Dendritic cell treated with granulocyte-macrophage colony-stimulating factor and Interleukin-4, amounts not matched to agents 40 ng/mL and 50 ng/mL, for 4 days (primary cell): Measurements from ENCODE around the gene SCFD2.
"Not testable (repeated sequence)": the region's sequence is repeated elsewhere in the genome, so short reads cannot be mapped to it uniquely, and the experiment has no call there.

Experiments
- H3K27ac Mint-ChIP-seq: one replicate; pipeline ENCODE4 v1.8.0; 2022; ENCODE audit warnings: mild to moderate bottlenecking, mixed read lengths
- H3K27me3 Mint-ChIP-seq: one replicate; pipeline ENCODE4 v1.8.0; 2022; ENCODE audit warnings: mild to moderate bottlenecking, mixed read lengths
- H3K36me3 Mint-ChIP-seq: one replicate; pipeline ENCODE4 v1.8.0; 2022; ENCODE audit warnings: low read depth, mixed read lengths
- H3K4me1 Mint-ChIP-seq: one replicate; pipeline ENCODE4 v1.8.0; 2022; ENCODE audit warnings: low read depth, mixed read lengths
- H3K4me3 Mint-ChIP-seq: one replicate; pipeline ENCODE4 v1.8.0; 2022; ENCODE audit warnings: mild to moderate bottlenecking, moderate library complexity, mixed read lengths
- H3K9me3 Mint-ChIP-seq: one replicate; pipeline ENCODE4 v1.8.0; 2022; ENCODE audit warnings: mixed read lengths
- intact Hi-C: fragments of 100-400 bp; cut with micrococcal nuclease; formaldehyde crosslinking; loops from one replicate; pipeline ENCODE4 v1.15.0; 2022

SCFD2 gene

GRCh38 chr4:53365486-53366300 lies at the start of gene SCFD2:
SCFD2 (minus strand) TSS chr4:53366061.
- no peaks in the 10 kb centered on the region for H3K9me3 Mint-ChIP-seq
- peaks cover 14% of the 10 kb centered on the region for H3K27me3 Mint-ChIP-seq
- H3K36me3 Mint-ChIP-seq: peaks cover 12% of the 10 kb centered on the region
- peak within 1 kb of the TSS; percentile 92 for H3K4me3 Mint-ChIP-seq
- intact Hi-C loops: loop anchor here (1.0 to 10.0 kb wide), 2 partner anchors 12 to 1521 kb away; partner anchors contain the start of genes DCUN1D4 and FIP1L1
- H3K27ac Mint-ChIP-seq: peak within 1 kb of the TSS; percentile 90
- peaks cover 39% of the 10 kb centered on the region for H3K4me1 Mint-ChIP-seq

GRCh38 chr4:53409479-53409878 lies 43.6 kb upstream of the SCFD2 start:
- H3K27ac Mint-ChIP-seq: not testable (repeated sequence)
- Mint-ChIP-seq H3K4me1 (peaks cover 25% of the 10 kb centered on the region), H3K36me3 (peaks cover 60% of the 10 kb centered on the region)

GRCh38 chr4:53380221-53380620 lies 14.4 kb upstream of the SCFD2 start:
- intact Hi-C loops: no loop called here
- no peak overlapping the region for H3K27ac Mint-ChIP-seq
- H3K36me3 Mint-ChIP-seq: peaks cover 51% of the 10 kb centered on the region
- no peaks in the 10 kb centered on the region for H3K27me3 Mint-ChIP-seq
- peaks cover 27% of the 10 kb centered on the region for H3K4me1 Mint-ChIP-seq
- no peaks in the 10 kb centered on the region for H3K9me3 Mint-ChIP-seq
- no peak overlapping the region for H3K4me3 Mint-ChIP-seq

More at GRCh38 chr4:53409479-53409878, 43.6 kb upstream of the SCFD2 start:
- H3K27me3 Mint-ChIP-seq, intact Hi-C loops, H3K4me3 Mint-ChIP-seq: not testable (repeated sequence)
- H3K9me3 Mint-ChIP-seq: peaks cover 25% of the 10 kb centered on the region

- intact Hi-C loops: loop anchor here (5.0 kb wide), 2 partner anchors 181 to 854 kb away; no protein-coding TSS in a partner anchor
- H3K4me1 Mint-ChIP-seq: peaks cover 27% of the 10 kb centered on the region
- H3K36me3 Mint-ChIP-seq: peaks cover 35% of the 10 kb centered on the region
- H3K4me3 Mint-ChIP-seq: peak overlapping the region; percentile 99
- peak overlapping the region; percentile 98 for H3K27ac Mint-ChIP-seq
- no peaks in the 10 kb centered on the region for H3K27me3 Mint-ChIP-seq
- H3K9me3 Mint-ChIP-seq: no peaks in the 10 kb centered on the region
These were observed 12.3 kb upstream of the SCFD2 start for GRCh38 chr4:53378171-53378482.

- H3K27ac Mint-ChIP-seq: peak within 1 kb of the TSS; percentile 98
- peaks cover 27% of the 10 kb centered on the region for H3K4me1 Mint-ChIP-seq
- H3K4me3 Mint-ChIP-seq: peak within 1 kb of the TSS; percentile 99
- H3K36me3 Mint-ChIP-seq: peaks cover 29% of the 10 kb centered on the region
- no peaks in the 10 kb centered on the region for H3K9me3 Mint-ChIP-seq
- no peaks in the 10 kb centered on the region for H3K27me3 Mint-ChIP-seq
- intact Hi-C loops: loop anchor here (1.0 to 5.0 kb wide), 3 partner anchors 11 to 855 kb away; partner anchors contain the start of gene SCFD2
These were observed 11.7 kb upstream of the SCFD2 start, which contains the start of gene FIP1L1 for GRCh38 chr4:53377319-53378170. FIP1L1 (plus strand) TSS chr4:53377641; CDS start chr4:53377839, 198 bp downstream.

GRCh38 chr4:53376900-53377299 lies 11.0 kb upstream of the SCFD2 start:
- Mint-ChIP-seq H3K9me3 (no peaks in the 10 kb centered on the region), H3K4me1 (peaks cover 27% of the 10 kb centered on the region), H3K4me3 (peak overlapping the region; percentile 99), H3K36me3 (peaks cover 26% of the 10 kb centered on the region), H3K27ac (peak overlapping the region; percentile 98), H3K27me3 (no peaks in the 10 kb centered on the region)
- intact Hi-C loops: loop anchor here (1.0 to 5.0 kb wide), 3 partner anchors 11 to 855 kb away; partner anchors contain the start of gene SCFD2

- H3K4me3 Mint-ChIP-seq: no peak overlapping the region
- H3K27ac Mint-ChIP-seq: no peak overlapping the region
- H3K36me3 Mint-ChIP-seq: peaks cover 18% of the 10 kb centered on the region
- peaks cover 29% of the 10 kb centered on the region for H3K4me1 Mint-ChIP-seq
- H3K9me3 Mint-ChIP-seq: no peaks in the 10 kb centered on the region
- intact Hi-C loops: loop anchor here (5.0 kb wide), 2 partner anchors 178 to 857 kb away; no protein-coding TSS in a partner anchor
- H3K27me3 Mint-ChIP-seq: peaks cover 3% of the 10 kb centered on the region
These were observed 9.0 kb upstream of the SCFD2 start for GRCh38 chr4:53374777-53375258.

GRCh38 chr4:53371843-53372521 lies 6.1 kb upstream of the SCFD2 start:
- peaks cover under 1% of the 10 kb centered on the region for H3K36me3 Mint-ChIP-seq
- intact Hi-C loops: no loop called here
- no peaks in the 10 kb centered on the region for H3K9me3 Mint-ChIP-seq
- peaks cover 14% of the 10 kb centered on the region for H3K27me3 Mint-ChIP-seq
- no peak overlapping the region for H3K27ac Mint-ChIP-seq
- no peak overlapping the region for H3K4me3 Mint-ChIP-seq
- H3K4me1 Mint-ChIP-seq: peaks cover 12% of the 10 kb centered on the region

- peak overlapping the region; percentile 9 for H3K27ac Mint-ChIP-seq
- H3K9me3 Mint-ChIP-seq: no peaks in the 10 kb centered on the region
- peaks cover 17% of the 10 kb centered on the region for H3K4me1 Mint-ChIP-seq
- H3K27me3 Mint-ChIP-seq: peaks cover 14% of the 10 kb centered on the region
- H3K36me3 Mint-ChIP-seq: peaks cover 2% of the 10 kb centered on the region
- intact Hi-C loops: no loop called here
- no peak overlapping the region for H3K4me3 Mint-ChIP-seq
These were observed 5.2 kb upstream of the SCFD2 start for GRCh38 chr4:53371049-53371448.

GRCh38 chr4:53367721-53368120 lies 1.9 kb upstream of the SCFD2 start:
- Mint-ChIP-seq H3K4me3 (no peak overlapping the region), H3K4me1 (peaks cover 32% of the 10 kb centered on the region), H3K27me3 (peaks cover 14% of the 10 kb centered on the region), H3K36me3 (peaks cover 12% of the 10 kb centered on the region), H3K27ac (no peak overlapping the region), H3K9me3 (no peaks in the 10 kb centered on the region)
- intact Hi-C loops: loop anchor here (10.0 kb wide), 1 partner anchor 1523 kb away; the partner anchor contains the start of gene DCUN1D4

GRCh38 chr4:53366301-53366716 lies 448 bp upstream of the SCFD2 start:
- peaks cover 40% of the 10 kb centered on the region for H3K4me1 Mint-ChIP-seq
- no peaks in the 10 kb centered on the region for H3K9me3 Mint-ChIP-seq
- peaks cover 14% of the 10 kb centered on the region for H3K27me3 Mint-ChIP-seq
- H3K27ac Mint-ChIP-seq: peak overlapping the region; percentile 90
- H3K36me3 Mint-ChIP-seq: peaks cover 12% of the 10 kb centered on the region
- intact Hi-C loops: loop anchor here (1.0 to 10.0 kb wide), 2 partner anchors 11 to 1522 kb away; partner anchors contain the start of genes DCUN1D4 and FIP1L1
- H3K4me3 Mint-ChIP-seq: peak overlapping the region; percentile 92

- Mint-ChIP-seq H3K27me3 (peaks cover 14% of the 10 kb centered on the region), H3K36me3 (peaks cover 12% of the 10 kb centered on the region), H3K9me3 (no peaks in the 10 kb centered on the region), H3K27ac (peak overlapping the region; percentile 90), H3K4me1 (peaks cover 40% of the 10 kb centered on the region), H3K4me3 (peak overlapping the region; percentile 92)
- intact Hi-C loops: loop anchor here (10.0 kb wide), 1 partner anchor 1520 kb away; the partner anchor contains the start of gene DCUN1D4
These were observed 758 bp downstream of the SCFD2 start for GRCh38 chr4:53365121-53365485.

- intact Hi-C loops: loop anchor here (10.0 kb wide), 1 partner anchor 1520 kb away; the partner anchor contains the start of gene DCUN1D4
- peaks cover 12% of the 10 kb centered on the region for H3K36me3 Mint-ChIP-seq
- H3K9me3 Mint-ChIP-seq: no peaks in the 10 kb centered on the region
- H3K27me3 Mint-ChIP-seq: peaks cover 9% of the 10 kb centered on the region
- H3K27ac Mint-ChIP-seq: no peak overlapping the region
- H3K4me3 Mint-ChIP-seq: no peak overlapping the region
- H3K4me1 Mint-ChIP-seq: peaks cover 40% of the 10 kb centered on the region
These were observed 1.2 kb downstream of the SCFD2 start for GRCh38 chr4:53364624-53365023.
